Stimulated activated CD8-positive, alpha-beta memory T cell treated with anti-CD3 and anti-CD28 coated beads, Interleukin-12 subunit alpha, Interleukin-12 subunit beta, amount 100 ng/mL, for 24 hours (primary cell): ENCODE results near the gene ZNG1A.
"Not testable (repeated sequence)": the region's sequence is repeated elsewhere in the genome, so short reads cannot be mapped to it uniquely, and the experiment has no call there.

Experiments used
- DNase-seq: peaks from one replicate; pipeline ENCODE4 v3.0.0-alpha.2; 2020; ENCODE audit errors: extremely low read depth

ZNG1A gene

GRCh38 chr9:178140-178825, 573 bp downstream of the ZNG1A start:
- not testable (repeated sequence) for DNase-seq

- not testable (repeated sequence) for DNase-seq
These were observed 9.1 kb downstream of the ZNG1A start for GRCh38 chr9:169757-170156.

- DNase-seq = not testable (repeated sequence)
These were observed 19.0 kb downstream of the ZNG1A start for GRCh38 chr9:159871-160270.

GRCh38 chr9:151173-151572, 27.7 kb downstream of the ZNG1A start:
- not testable (repeated sequence) for DNase-seq

GRCh38 chr9:139880-140279, 39.0 kb downstream of the ZNG1A start:
- DNase-seq = not testable (repeated sequence)

- not testable (repeated sequence) for DNase-seq
These were observed 60.8 kb downstream of the ZNG1A start, which contains the start of gene FOXD4 for GRCh38 chr9:117995-118467. TSS of gene FOXD4 (minus strand) at chr9:118417. CDS start at chr9:118119, 298 bp downstream.

- not testable (repeated sequence) for DNase-seq
These were observed 61.5 kb downstream of the ZNG1A start for GRCh38 chr9:117144-117994.

- not testable (repeated sequence) for DNase-seq
These were observed 62.4 kb downstream of the ZNG1A start for GRCh38 chr9:116239-117077.

GRCh38 chr9:115118-115451, 63.8 kb downstream of the ZNG1A start:
- DNase-seq = not testable (repeated sequence)

GRCh38 chr9:114267-115117, 64.4 kb downstream of the ZNG1A start:
- not testable (repeated sequence) for DNase-seq

- not testable (repeated sequence) for DNase-seq
These were observed 65.2 kb downstream of the ZNG1A start for GRCh38 chr9:113468-114266.

- not testable (repeated sequence) for DNase-seq
These were observed 66.0 kb downstream of the ZNG1A start for GRCh38 chr9:112589-113467.

- DNase-seq = not testable (repeated sequence)
These were observed 68.2 kb downstream of the ZNG1A start for GRCh38 chr9:110672-111071.

- DNase-seq = not testable (repeated sequence)
These were observed 69.3 kb downstream of the ZNG1A start for GRCh38 chr9:109540-109939.

- DNase-seq = not testable (repeated sequence)
These were observed 69.9 kb downstream of the ZNG1A start for GRCh38 chr9:108742-109495.

GRCh38 chr9:105991-106390, 72.9 kb downstream of the ZNG1A start:
- not testable (repeated sequence) for DNase-seq

GRCh38 chr9:100430-100829, 78.4 kb downstream of the ZNG1A start:
- DNase-seq = not testable (repeated sequence)

GRCh38 chr9:99867-100266, 79.0 kb downstream of the ZNG1A start:
- not testable (repeated sequence) for DNase-seq
